ENCODE data around the gene COX7A1.

The COX7A1 gene

DNA sequence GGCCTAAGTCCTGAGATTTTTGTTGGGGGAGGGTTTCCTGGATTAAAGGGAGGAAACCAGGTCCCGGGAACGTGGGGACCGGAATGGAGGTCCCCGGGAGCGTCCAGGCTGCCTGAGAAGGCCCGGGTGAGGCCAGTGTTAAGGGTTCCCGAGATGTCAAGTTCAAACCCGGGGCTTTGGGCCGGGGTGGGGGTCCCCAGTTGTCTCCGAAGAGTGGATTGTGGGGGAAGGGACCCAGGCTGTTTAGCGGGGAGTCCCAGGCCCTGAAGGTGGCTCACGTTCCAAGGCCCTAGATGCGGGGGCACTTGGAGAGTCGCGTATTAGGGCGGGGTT is 262 bp downstream of the COX7A1 start:
- no peak for TF ChIP-seq EZH2phosphoT487 (IDR thresholded peaks at IDR 0.05; ENCODE audit: low read depth)
- TF ChIP-seq, protein P1, sequence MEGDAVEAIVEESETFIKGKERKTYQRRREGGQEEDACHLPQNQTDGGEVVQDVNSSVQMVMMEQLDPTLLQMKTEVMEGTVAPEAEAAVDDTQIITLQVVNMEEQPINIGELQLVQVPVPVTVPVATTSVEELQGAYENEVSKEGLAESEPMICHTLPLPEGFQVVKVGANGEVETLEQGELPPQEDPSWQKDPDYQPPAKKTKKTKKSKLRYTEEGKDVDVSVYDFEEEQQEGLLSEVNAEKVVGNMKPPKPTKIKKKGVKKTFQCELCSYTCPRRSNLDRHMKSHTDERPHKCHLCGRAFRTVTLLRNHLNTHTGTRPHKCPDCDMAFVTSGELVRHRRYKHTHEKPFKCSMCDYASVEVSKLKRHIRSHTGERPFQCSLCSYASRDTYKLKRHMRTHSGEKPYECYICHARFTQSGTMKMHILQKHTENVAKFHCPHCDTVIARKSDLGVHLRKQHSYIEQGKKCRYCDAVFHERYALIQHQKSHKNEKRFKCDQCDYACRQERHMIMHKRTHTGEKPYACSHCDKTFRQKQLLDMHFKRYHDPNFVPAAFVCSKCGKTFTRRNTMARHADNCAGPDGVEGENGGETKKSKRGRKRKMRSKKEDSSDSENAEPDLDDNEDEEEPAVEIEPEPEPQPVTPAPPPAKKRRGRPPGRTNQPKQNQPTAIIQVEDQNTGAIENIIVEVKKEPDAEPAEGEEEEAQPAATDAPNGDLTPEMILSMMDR (IDR thresholded peaks at IDR 0.05; ENCODE audit: low read depth, low read length) = no peak
- H4K20me1 ChIP-seq (ENCODE audit: insufficient read depth, low read length) = no peaks in the 10 kb centered on the region; the same call in 1 of the 2 replicates
- no peak overlapping the region for H2AFZ ChIP-seq (ENCODE audit: low read depth, low read length)
- H3K4me2 ChIP-seq (ENCODE audit: low read length) = no peak overlapping the region
- H3K79me2 ChIP-seq (ENCODE audit: low read length) = no peaks in the 10 kb centered on the region
- H3K9me3 ChIP-seq (ENCODE audit: insufficient read depth, low read length) = no peaks in the 10 kb centered on the region
- H3K4me3 ChIP-seq (ENCODE audit: low read length) = no peak overlapping the region
- H3K27ac ChIP-seq (ENCODE audit: low read length) = no peak overlapping the region
- no peak overlapping the region for H3K9ac ChIP-seq (ENCODE audit: low read length)
- peaks cover 33% of the 10 kb centered on the region for H3K36me3 ChIP-seq (replicated peaks; ENCODE audit: low read depth, low read length)
- no peaks in the 10 kb centered on the region for H3K27me3 ChIP-seq (ENCODE audit: low read depth, low read length)
- no peaks in the 10 kb centered on the region for H3K4me1 ChIP-seq (ENCODE audit: low read length)

DNA sequence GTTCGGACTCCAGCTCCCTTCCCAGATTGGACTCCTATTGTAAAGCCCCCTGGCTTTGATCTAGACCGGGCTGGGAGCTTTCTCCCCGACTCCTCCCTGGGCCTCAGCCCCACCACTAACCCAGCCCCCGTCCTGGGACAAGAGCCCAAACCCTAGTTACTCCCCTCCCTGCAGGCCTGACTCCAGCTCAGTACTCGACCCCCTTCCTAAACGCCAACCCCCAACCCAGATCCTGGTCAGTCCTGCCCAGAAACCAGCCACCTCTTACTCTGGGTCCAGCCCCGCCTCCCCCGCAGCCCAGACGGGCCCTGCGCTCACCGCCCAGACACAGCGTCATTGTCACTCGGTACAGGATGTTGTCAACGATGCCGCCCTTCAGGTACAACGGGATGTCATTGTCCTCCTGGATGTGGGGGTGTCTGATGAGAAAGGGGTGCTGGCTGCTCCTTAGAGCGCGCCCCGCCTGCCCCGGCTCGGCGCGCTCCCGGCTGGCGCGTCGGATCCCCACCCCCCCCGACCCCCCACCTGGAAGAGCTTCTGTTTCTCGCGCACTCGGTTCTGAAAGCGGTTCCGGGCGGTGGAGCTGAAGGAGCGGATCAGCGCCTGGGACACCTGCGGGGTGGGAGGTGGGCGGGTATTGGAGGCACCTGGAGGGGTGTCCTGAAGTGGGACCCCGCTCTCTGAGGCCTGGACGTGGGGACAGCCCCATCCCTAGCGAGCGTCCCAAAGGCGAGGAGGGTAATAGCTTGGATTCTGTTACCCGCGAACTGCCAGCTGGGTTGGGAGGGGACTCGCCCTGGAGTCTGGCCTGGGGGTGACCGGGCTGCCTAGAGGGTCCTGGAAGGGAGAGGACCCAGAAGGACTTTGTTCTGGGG is 866 bp downstream of the COX7A1 start:
- Histone ChIP-seq H3K4me2 (ENCODE audit: low read length) (no peak overlapping the region), H3K4me3 (ENCODE audit: low read length) (no peak overlapping the region), H3K9ac (ENCODE audit: low read length) (no peak overlapping the region)

DNA sequence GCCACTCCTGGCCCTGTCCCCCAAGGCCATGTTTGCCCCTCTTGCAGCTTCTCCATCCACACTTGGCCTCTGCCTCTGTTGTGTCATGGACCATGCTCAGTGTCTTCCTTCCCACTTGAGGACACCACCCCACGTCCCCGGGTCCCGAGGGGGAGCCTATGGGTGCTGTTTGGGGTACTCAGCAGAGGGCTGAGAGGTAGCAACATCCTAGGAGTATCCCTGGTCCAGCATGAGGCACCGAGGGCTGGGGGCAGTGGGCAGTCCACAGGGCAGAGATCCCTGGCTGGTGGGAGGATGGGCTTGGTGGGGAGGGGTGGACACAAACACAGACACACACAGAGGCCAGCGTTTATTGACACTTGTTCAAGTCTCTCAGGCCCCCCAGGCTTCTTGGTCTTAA is 1.7 kb downstream of the COX7A1 start:
- H3K36me3 ChIP-seq (replicated peaks; ENCODE audit: low read depth, low read length) = peaks cover 46% of the 10 kb centered on the region

More for the DNA sequence above, 866 bp downstream of the COX7A1 start:
- Histone ChIP-seq H3K4me1 (ENCODE audit: low read length) (no peaks in the 10 kb centered on the region), H3K36me3 (replicated peaks; ENCODE audit: low read depth, low read length) (peaks cover 38% of the 10 kb centered on the region), H3K9me3 (ENCODE audit: insufficient read depth, low read length) (no peaks in the 10 kb centered on the region), H3K79me2 (ENCODE audit: low read length) (no peaks in the 10 kb centered on the region), H2AFZ (ENCODE audit: low read depth, low read length) (no peak overlapping the region), H4K20me1 (ENCODE audit: insufficient read depth, low read length) (no peaks in the 10 kb centered on the region; the same call in 1 of the 2 replicates), H3K27me3 (ENCODE audit: low read depth, low read length) (no peaks in the 10 kb centered on the region), H3K27ac (ENCODE audit: low read length) (no peak overlapping the region)
- no peak for TF ChIP-seq EZH2phosphoT487 (IDR thresholded peaks at IDR 0.05; ENCODE audit: low read depth)
- TF ChIP-seq, protein P1 (IDR thresholded peaks at IDR 0.05; ENCODE audit: low read depth, low read length) = no peak

DNA sequence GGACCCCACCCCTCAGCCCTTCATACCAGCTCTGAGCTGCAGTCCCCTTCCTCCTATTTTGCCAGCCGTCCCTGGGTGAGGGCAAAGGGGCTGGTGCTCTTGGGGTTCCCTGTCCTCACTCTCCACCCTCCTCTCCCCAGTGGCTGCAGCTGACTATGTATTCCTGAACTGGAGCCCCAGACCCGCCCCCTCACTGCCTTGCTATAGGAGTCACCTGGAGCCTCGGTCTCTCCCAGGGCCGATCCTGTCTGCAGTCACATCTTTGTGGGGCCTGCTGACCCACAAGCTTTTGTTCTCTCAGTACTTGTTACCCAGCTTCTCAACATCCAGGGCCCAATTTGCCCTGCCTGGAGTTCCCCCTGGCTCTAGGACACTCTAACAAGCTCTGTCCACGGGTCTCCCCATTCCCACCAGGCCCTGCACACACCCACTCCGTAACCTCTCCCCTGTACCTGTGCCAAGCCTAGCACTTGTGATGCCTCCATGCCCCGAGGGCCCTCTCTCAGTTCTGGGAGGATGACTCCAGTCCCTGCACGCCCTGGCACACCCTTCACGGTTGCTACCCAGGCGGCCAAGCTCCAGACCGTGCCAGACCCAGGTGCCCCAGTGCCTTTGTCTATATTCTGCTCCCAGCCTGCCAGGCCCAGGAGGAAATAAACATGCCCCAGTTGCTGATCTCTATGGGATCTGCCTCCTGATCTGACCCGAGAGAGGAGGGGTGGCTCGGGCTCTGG is 2.4 kb downstream of the COX7A1 start:
- Histone ChIP-seq H3K36me3 (replicated peaks; ENCODE audit: low read depth, low read length) (peaks cover 50% of the 10 kb centered on the region), H3K9me3 (ENCODE audit: insufficient read depth, low read length) (no peaks in the 10 kb centered on the region)

More for the DNA sequence above, 1.7 kb downstream of the COX7A1 start:
- Histone ChIP-seq H4K20me1 (ENCODE audit: insufficient read depth, low read length) (no peaks in the 10 kb centered on the region; the same call in 1 of the 2 replicates), H3K27ac (ENCODE audit: low read length) (no peak overlapping the region), H3K4me1 (ENCODE audit: low read length) (no peaks in the 10 kb centered on the region), H3K79me2 (ENCODE audit: low read length) (no peaks in the 10 kb centered on the region), H3K27me3 (ENCODE audit: low read depth, low read length) (no peaks in the 10 kb centered on the region), H2AFZ (ENCODE audit: low read depth, low read length) (no peak overlapping the region), H3K9me3 (ENCODE audit: insufficient read depth, low read length) (no peaks in the 10 kb centered on the region), H3K9ac (ENCODE audit: low read length) (no peak overlapping the region), H3K4me2 (ENCODE audit: low read length) (no peak overlapping the region), H3K4me3 (ENCODE audit: low read length) (no peak overlapping the region)
- TF ChIP-seq EZH2phosphoT487 (IDR thresholded peaks at IDR 0.05; ENCODE audit: low read depth) = no peak

More for the DNA sequence above, 2.4 kb downstream of the COX7A1 start:
- Histone ChIP-seq H3K4me2 (ENCODE audit: low read length) (no peak overlapping the region), H3K4me1 (ENCODE audit: low read length) (no peaks in the 10 kb centered on the region), H3K79me2 (ENCODE audit: low read length) (no peaks in the 10 kb centered on the region), H3K9ac (ENCODE audit: low read length) (no peak overlapping the region), H3K4me3 (ENCODE audit: low read length) (no peak overlapping the region), H3K27me3 (ENCODE audit: low read depth, low read length) (no peaks in the 10 kb centered on the region), H3K27ac (ENCODE audit: low read length) (no peak overlapping the region), H2AFZ (ENCODE audit: low read depth, low read length) (no peak overlapping the region), H4K20me1 (ENCODE audit: insufficient read depth, low read length) (no peaks in the 10 kb centered on the region; the same call in 1 of the 2 replicates)
- TF ChIP-seq EZH2phosphoT487 (IDR thresholded peaks at IDR 0.05; ENCODE audit: low read depth) = no peak
- TF ChIP-seq, protein P1 (IDR thresholded peaks at IDR 0.05; ENCODE audit: low read depth, low read length) = no peak

Data from OCI-LY3 (cell line).